GM19239 (cell line): ENCODE results near the gene RAB7B.
A peak's percentile ranks its signal among the peaks of the same experiment; 100 is the strongest.
"Not testable (repeated sequence)": the region's sequence is repeated elsewhere in the genome, so short reads cannot be mapped to it uniquely, and the experiment has no call there.

Experiments
- DNase-seq: peaks from one replicate; pipeline ENCODE4 v3.0.0; 2011; ENCODE audit warnings: low spot score; ENCODE audit not compliant: insufficient read length
- FAIRE-seq: peaks from 2 replicates; lab custom pipeline; 2011; peaks lifted over from hg19 to GRCh38; lab: Jason Lieb, UNC

RAB7B gene

DNA sequence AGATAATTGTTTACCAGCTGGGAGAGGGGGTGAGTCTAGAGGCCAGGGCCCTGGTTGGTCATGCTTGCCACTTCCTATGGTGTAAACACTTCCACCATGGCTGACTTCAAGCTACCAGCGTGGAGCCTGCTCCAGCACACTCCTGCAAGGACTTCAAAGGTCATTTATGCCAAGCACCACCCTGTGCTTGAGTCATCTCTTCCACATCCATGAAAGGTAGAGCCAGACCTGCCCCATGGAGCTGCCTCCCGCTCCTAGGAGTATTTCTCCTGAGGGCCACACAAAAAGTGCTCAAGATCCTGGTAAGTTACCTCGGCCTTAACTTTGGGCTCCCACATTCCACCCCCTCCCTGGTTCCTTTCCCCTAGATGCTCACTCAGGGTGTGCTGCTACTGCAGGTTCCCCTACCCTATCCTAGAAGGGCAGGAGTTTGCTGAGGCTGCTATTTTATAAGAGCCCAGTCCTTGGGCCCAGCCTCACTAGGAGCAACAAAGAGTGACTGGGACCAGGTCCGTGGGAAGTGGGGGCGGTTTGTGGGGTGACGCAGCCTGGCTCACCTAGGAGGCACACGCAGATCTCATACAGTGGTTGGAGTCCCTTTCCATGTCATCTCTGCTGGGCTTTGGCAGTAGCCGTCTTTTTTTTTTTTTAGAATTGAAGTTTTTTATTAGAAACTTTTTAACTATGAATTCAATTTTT is 2.4 kb downstream of the RAB7B start:
- DNase-seq (no peak), FAIRE-seq (no peak)

DNA sequence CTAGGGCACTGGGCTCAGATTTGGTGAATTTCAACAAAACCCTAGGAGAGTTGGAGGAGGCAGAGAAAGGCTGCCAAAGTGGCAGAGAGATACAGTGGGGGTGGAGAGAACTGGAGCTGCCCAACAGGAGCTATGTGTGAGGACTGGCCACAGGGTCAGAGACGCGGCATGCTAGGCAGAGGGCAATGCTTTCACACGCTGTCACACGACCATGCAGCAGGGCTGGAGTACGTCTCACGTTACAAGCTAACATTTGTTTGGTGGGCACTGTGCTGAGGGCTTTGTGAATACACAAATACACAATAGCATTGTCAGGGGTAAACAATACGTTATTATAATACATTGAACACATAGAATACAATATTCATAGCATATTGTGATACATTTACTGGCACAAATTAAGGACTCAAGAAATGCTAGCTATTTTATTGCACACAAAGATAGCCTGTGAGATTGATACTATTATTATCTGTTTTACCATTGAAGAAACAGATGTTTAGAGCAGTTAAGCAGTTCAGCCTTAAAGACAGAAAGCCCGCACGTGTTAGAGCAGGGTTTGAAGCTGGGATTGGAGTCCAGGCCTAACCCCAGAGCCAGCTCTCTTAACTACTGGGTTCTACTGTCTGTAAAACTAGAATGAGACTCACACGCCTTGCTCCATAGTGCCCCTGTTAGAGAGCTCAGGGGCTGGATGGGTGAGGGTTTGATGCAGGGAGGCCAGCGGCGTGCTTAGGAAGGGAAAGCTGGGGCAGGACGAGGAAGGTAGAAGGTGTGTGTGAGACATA is 4.5 kb downstream of the RAB7B start:
- no peak for DNase-seq

DNA sequence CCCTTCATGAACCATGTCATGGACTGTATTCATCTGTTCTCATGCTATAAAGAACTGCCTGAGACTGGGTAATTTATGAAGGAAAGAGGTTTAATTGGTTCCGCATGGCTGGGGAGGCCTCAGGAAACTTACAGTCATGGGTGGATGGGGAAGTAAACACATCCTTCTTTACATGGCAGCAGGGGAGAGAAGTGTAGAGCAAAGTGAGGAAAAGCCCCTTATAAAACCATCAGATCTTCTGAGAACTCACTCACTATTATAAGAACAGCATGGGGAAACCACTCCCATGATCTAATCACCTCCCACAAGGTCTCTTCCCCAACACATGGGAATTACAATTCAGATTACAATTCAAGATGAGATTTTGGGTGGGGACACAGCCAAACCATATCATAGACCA is 6.6 kb downstream of the RAB7B start:
- FAIRE-seq, DNase-seq: not testable (repeated sequence)

More for the DNA sequence above, 4.5 kb downstream of the RAB7B start:
- no peak for FAIRE-seq

DNA sequence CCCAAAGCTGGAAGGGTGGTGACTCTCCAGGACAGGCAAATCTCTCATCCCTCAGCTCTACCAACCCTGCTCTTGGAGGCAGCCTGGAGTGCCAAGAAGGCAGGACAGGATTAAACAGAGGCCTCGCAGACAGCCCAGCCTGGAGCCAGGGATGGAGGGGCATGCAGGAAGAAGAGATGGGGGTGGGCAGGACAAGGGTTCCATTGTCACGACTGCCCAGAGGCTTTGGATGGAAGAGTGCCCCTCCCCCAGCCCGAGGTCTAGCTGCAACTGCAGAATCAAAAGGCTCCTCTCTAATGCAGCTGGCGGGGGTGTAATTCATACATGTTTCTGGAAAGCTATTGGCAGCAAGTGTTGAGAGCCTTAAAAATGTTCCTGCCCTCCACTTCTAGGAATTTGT is 8.8 kb downstream of the RAB7B start:
- no peak for FAIRE-seq
- DNase-seq = no peak

DNA sequence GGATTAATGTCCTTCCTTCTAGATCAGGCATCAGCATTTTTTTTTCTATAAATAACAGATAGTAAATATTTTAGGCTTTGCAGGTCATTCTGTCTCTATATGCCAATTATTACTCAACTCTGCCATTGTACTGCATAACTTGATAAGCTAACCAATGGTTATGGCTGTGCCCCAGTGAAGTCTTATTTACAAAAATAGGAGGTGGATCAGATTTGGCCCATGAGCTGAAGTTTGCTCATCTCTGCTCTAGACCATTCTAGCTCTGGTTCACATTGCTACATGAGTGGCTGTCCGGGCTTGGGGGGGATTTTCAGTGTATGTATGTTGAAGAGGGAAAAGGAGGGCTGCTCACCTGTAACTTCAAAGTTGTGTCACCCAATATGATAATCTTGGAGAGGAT is 10.1 kb downstream of the RAB7B start:
- FAIRE-seq = no peak

DNA sequence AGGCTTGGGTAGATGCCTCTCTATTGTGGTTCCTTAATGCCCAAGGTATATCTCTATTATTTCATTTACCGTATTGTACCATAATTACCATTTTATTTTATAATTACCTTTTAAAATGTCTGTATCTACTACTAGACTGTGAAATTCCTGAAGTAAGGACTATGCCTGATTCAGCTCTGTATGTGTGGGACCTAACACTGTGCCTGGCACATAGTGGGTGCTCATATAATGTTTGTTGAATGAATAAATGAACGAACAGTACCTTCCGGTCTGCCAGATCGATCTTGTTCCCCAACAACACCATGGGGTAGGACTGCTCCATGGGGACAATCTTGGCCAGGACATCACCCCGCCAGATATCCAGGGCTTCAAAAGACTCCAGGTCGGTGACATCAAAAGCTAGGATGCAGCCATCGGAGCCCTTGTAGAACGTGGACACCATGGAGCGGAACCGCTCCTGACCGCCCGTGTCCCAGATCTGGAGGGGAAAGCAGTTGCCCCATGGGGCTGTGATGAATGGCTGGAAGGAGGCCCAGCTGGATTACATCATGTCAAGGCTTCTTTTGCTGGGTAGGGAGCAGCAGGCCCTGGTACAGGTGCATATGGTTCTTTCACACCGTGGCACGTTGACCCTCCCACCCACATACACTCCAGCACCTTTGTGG is 10.8 kb downstream of the RAB7B start:
- DNase-seq (no peak), FAIRE-seq (no peak)

More for the DNA sequence above, 10.1 kb downstream of the RAB7B start:
- DNase-seq = no peak

DNA sequence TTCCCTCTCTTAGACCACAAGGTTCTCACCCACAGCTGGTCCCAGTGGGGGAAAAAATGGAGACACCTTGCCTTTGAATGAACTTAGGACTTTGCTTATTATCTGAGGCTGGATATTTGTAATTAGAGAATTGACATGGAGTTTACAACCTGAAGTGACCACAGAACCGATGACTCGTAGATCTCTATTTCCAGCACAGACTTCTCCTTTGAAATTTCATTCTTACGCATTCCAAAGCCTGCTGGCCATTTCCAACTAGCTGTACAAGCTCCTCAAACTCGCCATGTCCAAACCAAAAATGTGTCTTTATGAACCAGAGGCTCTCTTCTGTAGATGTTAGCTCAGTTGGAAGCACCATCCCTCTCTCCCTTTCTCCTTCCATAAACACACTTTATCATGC is 12.0 kb downstream of the RAB7B start:
- DNase-seq (no peak), FAIRE-seq (no peak)

DNA sequence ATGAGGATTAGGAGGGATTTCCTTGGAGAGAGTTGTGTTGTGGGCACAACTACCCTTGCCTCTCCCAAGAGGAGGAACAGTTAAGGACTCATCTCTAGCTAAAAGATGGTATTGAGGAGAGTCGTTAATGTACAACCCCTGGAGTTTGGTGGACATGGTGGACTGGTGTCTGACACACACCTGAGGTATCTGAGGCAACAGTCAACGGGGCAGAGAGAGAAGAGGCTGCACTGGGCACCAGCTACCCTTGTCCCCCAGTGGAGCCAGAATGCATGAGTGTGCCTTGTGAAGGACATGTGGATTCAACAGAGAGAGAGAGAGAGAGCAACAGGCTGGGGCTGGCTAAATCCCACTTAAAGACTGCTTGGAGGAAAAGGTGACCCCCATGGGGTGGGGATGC is 13.0 kb downstream of the RAB7B start:
- DNase-seq (no peak), FAIRE-seq (no peak)

DNA sequence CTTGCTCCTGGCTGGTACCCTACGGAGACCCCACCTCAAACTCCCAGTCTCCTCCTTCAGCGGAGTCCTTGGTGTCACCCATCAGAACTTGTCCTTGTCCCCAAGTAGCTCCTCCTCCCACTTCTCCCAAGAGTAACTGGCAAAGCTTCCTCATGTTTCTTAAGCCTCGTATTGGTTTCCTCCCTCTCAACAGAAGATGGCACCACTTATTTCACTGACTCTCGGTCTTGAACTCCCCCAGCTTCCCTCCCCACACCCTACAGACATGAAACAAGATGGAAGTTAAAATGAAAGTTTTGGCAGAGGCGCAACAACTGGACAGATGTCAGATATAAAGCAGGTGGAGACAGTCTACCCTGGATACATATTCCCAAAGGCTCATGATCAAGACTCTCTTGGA is 13.4 kb downstream of the RAB7B start:
- DNase-seq = no peak

DNA sequence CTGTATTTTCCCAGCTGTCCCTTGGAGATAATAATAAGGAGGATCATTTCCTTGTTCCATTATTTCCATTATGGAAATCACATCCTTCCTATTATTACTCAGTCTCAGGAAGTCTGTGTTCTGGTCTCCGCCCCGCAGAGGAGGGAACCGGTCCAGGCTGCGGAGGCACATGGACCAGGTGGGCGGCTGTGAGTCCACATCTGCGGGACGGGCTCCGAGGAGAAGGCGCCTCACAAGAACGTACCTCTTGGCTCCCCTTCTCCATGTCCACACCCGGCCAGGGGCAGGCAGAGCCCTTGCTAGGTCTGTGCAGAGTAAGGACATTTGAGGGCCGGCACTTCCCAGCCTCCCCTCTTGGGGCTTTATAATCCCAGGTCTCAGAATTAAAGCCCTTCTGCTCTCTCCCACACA is 14.6 kb downstream of the RAB7B start:
- DNase-seq (no peak), FAIRE-seq (no peak)

More for the DNA sequence above, 13.4 kb downstream of the RAB7B start:
- FAIRE-seq = no peak

DNA sequence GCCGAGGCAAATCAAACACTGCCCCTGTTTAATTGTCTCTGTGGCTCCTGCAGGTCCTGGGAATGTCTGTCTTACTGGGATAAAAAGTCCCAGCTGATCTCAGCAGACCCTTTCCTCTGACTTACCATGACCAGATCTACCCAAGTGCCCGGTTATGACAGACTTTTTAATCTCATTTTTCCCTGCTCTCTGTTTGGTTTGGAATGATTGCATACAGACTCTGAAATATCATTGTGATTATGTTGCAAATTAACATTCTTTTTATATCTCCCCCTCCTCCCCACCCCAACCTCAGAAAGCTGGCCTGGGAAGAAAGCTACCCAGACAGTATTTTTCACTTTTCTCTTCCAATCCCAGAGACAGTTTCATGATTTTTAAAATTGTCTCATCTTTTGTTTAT is 16.3 kb downstream of the RAB7B start:
- FAIRE-seq (no peak), DNase-seq (no peak)

DNA sequence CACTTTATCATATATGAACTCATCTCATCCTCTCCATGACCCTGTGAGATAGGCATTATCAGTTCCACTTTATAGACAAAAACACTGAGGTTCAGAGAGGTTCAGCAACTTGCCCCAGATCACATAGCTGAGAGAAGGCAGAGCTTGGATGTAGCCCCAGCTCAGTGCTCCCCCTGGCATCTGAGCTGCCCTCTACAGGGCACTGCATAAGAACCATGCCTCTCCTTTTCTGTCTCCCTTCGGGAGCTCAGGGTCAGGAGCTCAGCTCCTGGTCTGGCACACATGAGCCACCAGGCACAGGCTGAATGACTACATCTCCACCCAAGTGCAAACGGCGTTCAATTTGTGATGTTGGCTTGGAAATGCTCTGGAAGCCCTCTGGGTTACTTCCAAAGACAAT is 16.9 kb downstream of the RAB7B start:
- no peak for FAIRE-seq
- DNase-seq = no peak

DNA sequence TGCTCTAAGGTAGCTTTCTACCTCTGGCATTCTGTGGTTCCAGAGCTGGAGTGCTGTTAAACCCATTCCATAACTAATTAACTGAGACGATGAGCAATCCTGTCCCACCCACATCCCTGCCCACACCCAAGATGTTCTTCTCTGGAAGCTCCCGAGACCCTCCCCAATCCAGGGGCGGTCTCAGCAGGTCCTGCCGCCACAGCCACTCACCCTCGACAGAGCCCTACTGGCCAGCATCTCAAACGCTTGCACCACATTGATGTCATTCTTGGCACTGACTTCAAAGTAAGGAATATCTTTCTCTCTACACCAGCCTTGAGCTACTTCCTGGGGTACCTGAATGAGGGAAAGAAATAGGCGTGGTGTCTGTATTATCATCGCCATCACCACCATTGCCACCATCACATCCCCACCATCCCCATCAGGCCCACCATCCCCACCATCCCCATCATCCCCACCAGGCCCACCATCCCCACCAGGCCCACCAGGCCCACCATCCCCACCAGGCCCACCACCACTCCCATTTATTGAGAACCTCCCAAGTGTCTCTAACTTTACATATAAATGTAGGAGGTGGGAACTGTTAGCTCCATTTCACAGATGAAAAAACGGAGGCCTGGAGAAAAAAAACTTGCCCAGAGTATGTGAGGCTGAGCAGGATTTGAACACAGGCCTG is 17.7 kb downstream of the RAB7B start:
- FAIRE-seq (no peak), DNase-seq (no peak)

DNA sequence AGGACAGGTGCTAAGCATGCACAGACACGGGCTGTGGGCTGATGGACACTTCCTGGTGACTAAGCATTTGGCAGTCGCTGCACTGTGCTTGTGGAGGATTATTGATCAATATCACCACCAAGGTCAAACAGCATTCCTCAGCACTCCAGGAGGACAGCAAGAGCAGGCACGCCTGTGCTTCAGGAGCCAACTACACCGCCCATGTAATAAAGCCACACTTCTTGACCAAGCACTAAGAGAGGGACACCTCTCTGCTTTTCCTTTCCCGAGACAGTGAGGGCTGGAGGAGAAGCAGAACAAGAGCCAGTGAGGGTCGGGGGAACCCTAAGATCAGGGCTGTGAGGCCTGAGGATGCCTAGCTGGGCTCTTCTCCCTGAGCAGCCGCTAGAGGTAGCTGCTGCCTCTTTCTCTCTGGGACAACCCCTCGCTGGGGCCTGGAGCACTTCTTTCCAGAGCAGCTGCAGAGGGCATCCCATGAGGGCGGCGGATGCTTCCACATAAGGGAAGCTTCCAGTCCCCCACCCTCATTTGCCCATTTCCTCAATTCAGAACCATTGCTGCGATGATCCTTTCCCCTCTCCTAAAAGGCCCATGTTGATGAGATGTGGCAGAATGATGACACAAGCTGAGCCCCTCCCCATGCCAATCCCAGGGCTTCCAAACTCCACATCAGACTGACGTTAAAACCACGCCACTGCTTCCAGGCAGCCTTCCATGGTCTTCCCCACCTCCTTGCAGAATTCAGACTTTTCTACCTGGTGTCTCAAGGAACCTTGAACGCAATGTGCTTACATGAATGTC is 19.1 kb downstream of the RAB7B start:
- FAIRE-seq = no peak
- peak; percentile 36 for DNase-seq

DNA sequence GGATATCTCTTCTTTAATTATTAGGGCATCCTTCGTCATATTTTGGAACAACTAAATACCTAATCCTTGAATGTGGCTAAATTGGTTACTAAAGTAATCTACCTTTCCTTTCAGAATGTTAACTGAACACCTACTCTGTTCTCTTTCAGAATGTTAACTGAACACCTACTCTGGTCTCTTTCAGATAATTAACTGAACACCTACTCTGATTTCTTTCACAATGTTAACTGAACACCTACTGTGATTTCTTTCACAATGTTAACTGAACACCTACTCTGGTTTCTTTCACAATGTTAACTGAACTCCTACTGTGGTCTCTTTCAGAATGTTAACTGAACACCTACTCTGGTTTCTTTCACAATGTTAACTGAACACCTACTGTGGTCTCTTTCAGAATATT is 21.9 kb downstream of the RAB7B start:
- DNase-seq = no peak
- FAIRE-seq = no peak

DNA sequence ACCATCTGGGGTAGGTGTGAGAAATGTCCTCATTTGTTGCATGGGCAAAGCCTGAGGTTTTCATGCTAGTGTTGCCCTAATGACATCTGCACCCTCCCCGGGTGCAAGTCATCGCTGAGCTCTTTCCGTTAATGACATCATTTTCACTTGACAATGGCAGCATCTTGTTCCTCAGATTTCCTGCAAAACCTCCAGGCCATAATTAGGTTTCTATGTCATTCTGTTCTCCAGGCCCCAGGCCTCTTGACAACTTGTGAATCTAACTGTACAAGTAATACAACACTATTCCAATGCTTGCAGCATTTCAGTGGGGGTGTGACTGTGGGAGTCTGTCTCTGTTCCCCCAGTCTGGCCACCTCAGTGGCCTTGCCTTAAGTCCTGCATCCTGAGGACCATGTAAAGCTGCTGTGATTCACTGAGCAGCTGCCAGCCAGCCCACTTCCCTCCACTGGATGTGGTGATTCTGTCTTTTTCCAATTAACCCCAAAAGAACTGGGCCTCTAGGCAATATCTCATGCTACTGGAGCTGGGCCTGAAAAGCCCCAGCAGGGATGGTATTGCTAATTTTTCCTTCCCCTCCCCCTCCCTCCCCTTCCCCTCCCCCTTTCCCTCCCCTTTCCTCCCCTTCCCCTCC is 22.8 kb downstream of the RAB7B start:
- DNase-seq = no peak
- no peak for FAIRE-seq

DNA sequence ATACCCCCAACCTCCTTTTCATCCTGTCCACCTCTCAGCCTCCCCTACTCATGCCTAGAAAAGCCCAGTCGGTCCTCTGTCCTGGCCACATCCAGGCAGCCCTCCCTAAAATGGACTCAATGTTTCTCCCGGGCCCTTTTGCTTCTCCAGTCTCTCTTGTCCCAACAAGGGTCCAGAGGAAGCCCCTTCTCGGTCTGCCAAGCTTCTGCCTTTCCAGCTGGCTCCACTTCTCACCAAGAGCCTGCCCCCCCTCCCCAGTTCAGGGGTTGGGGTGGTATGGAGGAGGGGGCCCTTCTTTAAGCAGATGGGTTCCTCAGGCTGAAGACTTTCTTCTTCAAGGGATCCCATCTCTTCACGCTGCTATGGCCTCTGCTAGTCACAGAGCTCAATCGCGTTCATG is 23.9 kb downstream of the RAB7B start:
- DNase-seq (no peak), FAIRE-seq (no peak)

DNA sequence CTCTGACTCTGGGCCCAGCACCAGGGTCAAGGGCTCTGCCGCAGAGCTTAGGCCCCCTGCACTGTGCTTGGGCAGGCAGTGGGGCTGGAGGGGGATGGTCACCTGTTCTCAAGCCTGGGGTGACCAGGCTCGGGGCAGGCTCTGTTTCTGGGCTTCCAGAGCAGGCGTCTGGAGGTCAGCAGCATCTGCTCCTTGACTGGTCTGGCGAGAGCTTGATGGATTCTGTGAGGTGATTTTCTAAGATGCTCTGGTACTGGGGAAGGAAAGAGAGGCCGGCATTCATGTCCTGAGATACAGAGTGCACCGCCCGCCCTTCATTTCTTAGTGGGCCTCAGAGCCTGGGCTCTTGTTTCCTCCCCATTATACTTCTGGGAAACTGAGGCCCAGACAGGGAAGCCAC is 24.5 kb downstream of the RAB7B start:
- FAIRE-seq (no peak), DNase-seq (no peak)

DNA sequence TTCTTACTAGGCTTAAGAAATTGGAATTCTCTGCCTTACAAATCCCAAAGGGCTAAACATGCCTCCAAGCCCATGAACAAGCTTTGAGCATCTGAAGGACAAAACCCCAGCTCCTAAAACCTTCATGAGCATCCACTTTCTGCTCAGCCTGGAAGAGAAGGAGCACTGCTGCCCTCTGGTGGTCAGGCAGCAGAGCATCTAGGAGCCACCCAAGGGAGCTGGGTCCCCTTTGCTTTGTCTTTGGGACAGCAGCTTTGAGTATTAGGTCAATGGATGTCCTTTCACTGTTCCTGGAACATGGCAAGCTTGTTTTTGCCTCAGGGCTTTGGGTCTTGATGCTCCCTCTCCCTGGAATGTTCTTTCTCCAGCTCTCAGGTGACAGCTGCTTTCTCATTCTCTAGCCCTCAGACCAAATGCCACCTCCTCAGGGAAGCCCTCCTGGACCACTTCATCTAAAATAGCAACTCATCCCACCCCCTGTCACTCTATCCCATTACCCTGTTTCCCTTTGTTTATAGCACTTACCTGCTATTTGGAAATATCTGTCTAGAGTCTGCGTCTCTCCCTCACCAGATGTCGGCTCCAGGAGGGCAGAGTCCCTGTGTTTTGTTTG is 25.7 kb downstream of the RAB7B start:
- FAIRE-seq (no peak), DNase-seq (peak; percentile 75)
